ENCODE data around the gene WFIKKN1.
A peak's percentile ranks its signal among the peaks of the same experiment; 100 is the strongest.

Gene WFIKKN1

DNA sequence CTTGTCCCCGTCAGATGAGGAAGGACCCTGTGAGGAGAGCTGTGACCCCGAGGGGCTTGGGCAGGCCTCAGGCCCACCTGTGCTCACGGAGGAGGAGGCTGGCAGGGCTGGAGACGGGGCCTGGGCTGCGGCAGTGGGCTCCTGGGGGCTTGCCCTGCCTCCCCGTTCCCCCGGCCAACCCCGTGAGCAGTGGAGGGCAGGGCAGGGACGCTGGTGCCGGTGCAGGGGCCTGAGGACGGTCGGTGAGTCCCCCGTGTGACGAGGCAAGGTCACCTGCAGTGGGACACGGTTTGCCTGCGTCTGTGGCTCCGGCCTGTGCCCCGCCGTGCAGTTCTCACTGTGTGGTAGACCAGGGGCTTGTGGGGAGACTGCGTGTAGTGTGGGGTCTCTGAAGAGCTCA is 28.8 kb downstream of the WFIKKN1 start:
- DNase-seq = no peak

- DNase-seq = no peak
Measured at GRCh38 chr16:660132-660458, 29.3 kb downstream of the WFIKKN1 start.

- no peak for DNase-seq
Measured at GRCh38 chr16:660459-661183, 29.8 kb downstream of the WFIKKN1 start.

GRCh38 chr16:661184-661821 is 30.5 kb downstream of the WFIKKN1 start:
- no peak for DNase-seq

GRCh38 chr16:662095-662494 is 31.3 kb downstream of the WFIKKN1 start:
- no peak for DNase-seq

GRCh38 chr16:662597-662996 is 31.8 kb downstream of the WFIKKN1 start:
- no peak for DNase-seq

GRCh38 chr16:666572-666971 is 35.8 kb downstream of the WFIKKN1 start:
- DNase-seq = no peak

GRCh38 chr16:667113-667779 is 36.5 kb downstream of the WFIKKN1 start:
- DNase-seq = no peak

DNA sequence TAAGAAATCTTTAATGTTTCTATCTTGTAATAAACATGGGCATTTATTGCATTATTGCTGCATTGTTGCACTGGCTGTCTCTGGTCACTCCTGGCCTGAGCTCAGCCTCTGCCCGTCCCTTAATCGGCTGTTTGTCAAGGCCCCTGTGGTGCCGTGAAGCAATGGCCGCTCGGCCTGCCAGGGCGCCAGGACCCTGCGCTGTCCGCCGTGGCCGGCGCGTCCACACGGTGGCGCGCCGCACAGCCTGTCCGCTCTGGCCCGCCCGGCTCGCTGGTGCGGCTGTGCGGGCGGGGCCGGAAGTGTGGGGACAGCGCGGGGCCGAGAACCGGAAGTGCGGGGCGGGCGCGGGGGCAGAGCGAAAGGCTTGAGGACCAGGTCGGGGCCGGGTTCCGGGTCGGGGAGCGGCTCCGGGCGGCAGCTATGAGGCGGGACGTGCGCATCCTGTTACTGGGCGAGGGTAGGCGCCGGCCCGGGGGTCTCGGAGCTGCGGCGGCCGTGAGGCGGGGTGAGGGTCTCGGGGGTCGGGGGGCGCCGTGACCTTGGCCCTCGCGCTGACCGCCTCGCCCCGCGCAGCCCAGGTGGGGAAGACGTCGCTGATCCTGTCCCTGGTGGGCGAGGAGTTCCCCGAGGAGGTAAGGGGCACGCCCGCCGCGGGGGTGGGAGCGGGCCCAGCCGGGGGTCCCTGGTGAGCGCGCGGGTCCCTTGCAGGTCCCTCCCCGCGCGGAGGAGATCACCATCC is 37.2 kb downstream of the WFIKKN1 start, which contains the start of gene RHOT2:
Gene RHOT2, plus strand, starts transcription at position 353 of the 739 bp plus-strand sequence. Its CDS starts 68 bp downstream, at position 421.
- peak; percentile 9 for DNase-seq

- DNase-seq = no peak
Measured at GRCh38 chr16:668519-669171, 37.9 kb downstream of the WFIKKN1 start.

GRCh38 chr16:669666-670065 is 38.9 kb downstream of the WFIKKN1 start:
- DNase-seq = no peak

DNA sequence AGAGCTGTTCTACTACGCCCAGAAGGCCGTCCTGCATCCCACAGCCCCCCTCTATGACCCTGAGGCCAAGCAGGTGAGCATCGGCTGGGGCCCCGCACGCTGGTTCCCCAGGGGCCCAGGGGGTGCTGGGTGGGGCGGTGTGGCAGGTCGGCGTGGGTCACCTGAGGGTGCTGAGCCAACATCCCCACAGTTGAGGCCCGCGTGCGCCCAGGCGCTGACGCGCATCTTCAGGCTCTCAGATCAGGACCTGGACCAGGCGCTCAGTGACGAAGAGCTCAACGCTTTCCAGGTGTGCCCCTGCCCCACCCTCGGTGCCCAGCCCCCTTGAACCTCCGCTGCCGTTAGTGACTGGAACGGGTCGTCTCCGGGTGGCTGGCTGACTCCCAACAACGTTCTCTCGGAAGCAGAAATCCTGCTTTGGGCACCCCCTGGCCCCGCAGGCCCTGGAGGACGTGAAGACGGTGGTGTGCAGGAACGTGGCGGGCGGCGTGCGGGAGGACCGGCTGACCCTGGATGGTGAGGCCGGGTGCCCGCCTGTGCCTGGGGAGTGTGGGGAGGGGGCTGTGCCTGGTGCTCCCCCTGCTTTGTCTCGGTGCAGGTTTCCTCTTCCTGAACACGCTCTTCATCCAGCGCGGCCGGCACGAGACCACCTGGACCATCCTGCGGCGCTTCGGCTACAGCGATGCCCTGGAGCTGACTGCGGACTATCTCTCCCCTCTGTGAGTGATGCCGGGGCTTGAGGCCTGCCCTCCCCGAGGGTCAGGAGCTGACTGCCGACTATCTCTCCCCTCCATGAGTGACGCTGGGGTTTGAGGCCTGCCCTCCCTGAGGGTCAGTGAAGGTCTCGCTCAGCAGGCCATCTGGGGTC is 39.9 kb downstream of the WFIKKN1 start:
- no peak for DNase-seq

DNA sequence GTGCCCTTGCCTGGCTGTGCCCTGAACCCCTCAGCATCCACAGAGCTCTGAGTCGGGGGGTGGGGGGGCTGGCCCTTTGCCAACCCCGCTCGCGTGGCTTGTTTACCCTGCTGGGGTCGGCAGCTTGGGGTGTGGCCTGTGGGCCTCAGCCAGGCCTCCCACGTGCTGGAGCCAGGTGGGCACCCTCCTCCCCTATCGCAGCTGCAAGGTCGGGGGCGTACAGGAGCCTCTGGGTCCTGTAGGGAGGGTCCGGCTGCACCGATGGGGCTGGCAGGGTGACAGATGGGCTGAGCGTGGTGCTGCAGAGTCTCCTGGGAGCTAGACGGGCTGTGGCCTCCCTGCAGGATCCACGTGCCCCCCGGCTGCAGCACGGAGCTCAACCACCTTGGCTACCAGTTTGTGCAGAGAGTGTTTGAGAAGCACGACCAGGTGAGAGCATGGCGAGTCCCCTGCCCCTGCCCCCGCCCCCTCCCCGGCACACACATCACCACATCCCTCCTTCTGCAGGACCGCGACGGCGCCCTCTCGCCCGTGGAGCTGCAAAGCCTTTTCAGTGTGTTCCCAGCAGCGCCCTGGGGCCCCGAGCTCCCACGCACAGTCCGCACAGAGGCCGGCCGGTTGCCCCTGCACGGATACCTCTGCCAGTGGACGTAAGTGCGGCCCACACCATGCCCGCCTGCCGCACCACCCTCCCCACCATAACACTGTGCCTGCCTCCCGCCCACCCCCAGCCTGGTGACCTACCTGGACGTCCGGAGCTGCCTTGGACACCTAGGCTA is 40.8 kb downstream of the WFIKKN1 start:
- no peak for DNase-seq

DNA sequence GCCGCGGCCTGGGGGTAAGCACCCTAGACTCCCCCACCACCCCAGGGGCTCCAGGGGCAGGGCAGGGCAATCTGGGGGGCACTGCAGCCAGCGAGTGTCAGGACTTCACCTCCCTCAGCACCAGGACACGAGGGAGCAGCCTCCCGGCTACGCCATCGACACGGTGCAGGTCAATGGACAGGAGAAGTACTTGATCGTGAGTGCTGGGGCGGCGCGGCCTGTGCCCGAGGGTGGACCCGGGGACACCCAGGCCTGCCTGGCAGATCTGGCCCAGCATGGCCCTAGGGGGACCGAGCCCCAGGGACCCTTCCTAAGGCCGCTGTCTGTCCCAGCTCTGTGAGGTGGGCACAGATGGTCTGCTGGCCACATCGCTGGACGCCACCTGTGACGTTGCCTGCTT is 41.6 kb downstream of the WFIKKN1 start:
- no peak for DNase-seq

DNA sequence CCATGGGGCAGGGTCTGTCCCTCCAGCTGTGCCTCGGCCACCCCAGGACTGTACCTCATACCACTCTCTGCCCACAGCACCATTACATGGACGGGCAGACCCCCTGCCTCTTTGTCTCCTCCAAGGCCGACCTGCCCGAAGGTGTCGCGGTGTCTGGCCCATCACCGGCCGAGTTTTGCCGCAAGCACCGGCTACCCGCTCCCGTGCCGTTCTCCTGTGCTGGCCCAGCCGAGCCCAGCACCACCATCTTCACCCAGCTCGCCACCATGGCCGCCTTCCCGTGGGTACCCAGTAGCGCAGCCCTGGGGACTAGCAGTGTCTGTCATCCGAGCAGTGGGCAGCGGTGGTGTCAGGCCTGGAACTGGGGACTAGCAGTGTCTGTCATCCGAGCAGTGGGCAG is 42.1 kb downstream of the WFIKKN1 start:
- no peak for DNase-seq

DNA sequence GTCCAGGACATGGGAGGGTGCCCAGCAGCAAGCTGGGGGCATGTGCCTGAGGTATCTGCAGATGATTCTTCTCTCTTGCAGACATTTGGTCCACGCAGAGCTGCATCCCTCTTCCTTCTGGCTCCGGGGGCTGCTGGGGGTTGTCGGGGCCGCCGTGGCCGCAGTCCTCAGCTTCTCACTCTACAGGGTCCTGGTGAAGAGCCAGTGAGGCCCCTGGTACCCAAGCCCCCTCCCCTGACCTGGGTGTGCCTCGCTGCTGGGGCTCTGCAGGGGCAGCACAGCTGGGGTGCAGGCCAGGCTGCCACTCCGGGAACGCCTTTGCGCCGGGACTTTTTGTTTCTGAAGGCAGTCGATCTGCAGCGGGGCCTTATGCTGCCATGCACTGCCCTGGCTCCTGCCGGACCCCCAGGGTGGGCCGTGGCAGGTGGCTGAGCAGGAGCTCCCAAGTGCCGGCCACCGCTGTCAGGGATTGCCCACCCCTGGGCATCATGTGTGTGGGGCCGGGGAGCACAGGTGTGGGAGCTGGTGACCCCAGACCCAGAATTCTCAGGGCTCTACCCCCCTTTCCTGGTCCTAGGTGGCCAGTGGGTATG is 42.7 kb downstream of the WFIKKN1 start:
- DNase-seq = no peak

DNA sequence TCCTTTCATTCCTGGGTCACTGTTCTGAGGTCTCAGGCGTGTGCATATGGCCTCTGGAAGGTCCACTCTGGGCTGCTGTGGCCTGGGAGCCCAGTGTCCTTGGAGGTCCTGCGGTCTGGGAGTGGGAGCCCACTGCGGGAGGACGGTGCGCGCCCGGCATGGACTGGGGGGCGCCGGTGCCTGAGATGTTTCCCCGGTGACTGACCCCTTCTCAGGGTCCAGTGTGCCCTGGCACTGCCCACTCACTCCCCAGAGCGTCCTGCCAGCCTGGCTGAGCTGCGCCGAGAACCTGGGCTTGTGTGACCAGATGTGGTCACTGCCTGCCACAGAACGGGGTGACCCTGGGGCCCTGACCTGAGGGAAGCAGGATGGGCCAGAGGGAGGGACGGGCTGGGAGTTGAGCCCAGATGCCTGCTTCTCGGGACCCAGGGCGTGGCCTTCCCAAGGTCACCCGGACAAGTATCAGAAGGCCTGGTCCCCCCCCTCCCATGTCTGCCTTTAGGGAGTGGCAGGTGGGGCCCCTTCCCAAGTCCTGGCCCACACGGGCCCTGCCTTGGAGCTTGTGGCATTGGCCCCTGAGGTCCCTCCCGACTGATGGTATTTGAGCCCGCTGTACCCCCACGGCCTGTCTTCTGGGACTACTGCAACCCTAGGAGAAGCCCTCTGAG is 43.6 kb downstream of the WFIKKN1 start:
- no peak for DNase-seq

- DNase-seq = no peak
Measured at GRCh38 chr16:674968-675883, 44.4 kb downstream of the WFIKKN1 start, which contains the start of gene RHBDL1. TSS of gene RHBDL1 (plus strand) at chr16:675671. CDS start at chr16:675791, 120 bp downstream.
